Activated T-cell treated with anti-CD3 and anti-CD28 coated beads, Interleukin-2, amount 50 U/mL, for 48 hours (primary cell): ENCODE data around the gene TRIM8.

Source experiments
- DNase-seq, 2 experiments: peaks; one replicate each; pipeline ENCODE4 v3.0.0-alpha.2; 2020

Gene TRIM8

GRCh38 chr10:102644066-102644645 lies at the start of gene TRIM8:
TSS of gene TRIM8 (plus strand) at chr10:102644479. CDS start at chr10:102644618, 139 bp downstream.
- peak in 1 of 2 experiments; percentile 77 for DNase-seq

- no peak for DNase-seq
These were observed 49.0 kb upstream of the TRIM8 start for GRCh38 chr10:102595293-102595692.

- DNase-seq, result no peak
These were observed 48.4 kb upstream of the TRIM8 start for GRCh38 chr10:102595897-102596296.

GRCh38 chr10:102596506-102596971 lies 47.7 kb upstream of the TRIM8 start:
- peak; percentile 44 to 49 for DNase-seq

GRCh38 chr10:102597131-102597991 lies 46.9 kb upstream of the TRIM8 start:
- DNase-seq, result no peak

GRCh38 chr10:102598243-102598642 lies 46.0 kb upstream of the TRIM8 start:
- DNase-seq, result no peak

- no peak for DNase-seq
These were observed 44.5 kb upstream of the TRIM8 start for GRCh38 chr10:102599565-102600327.

GRCh38 chr10:102600816-102601215 lies 43.5 kb upstream of the TRIM8 start:
- no peak for DNase-seq

- no peak for DNase-seq
These were observed 42.6 kb upstream of the TRIM8 start for GRCh38 chr10:102601639-102602038.

- no peak for DNase-seq
These were observed 41.8 kb upstream of the TRIM8 start for GRCh38 chr10:102602272-102603045.

GRCh38 chr10:102603946-102604345 lies 40.3 kb upstream of the TRIM8 start:
- DNase-seq, result no peak

GRCh38 chr10:102604439-102604841 lies 39.8 kb upstream of the TRIM8 start:
- DNase-seq, result no peak

GRCh38 chr10:102605712-102606111 lies 38.6 kb upstream of the TRIM8 start:
- DNase-seq, result no peak

- no peak for DNase-seq
These were observed 35.8 kb upstream of the TRIM8 start for GRCh38 chr10:102608487-102608886.

GRCh38 chr10:102610441-102610887 lies 33.8 kb upstream of the TRIM8 start:
- no peak for DNase-seq

GRCh38 chr10:102611514-102612087 lies 32.7 kb upstream of the TRIM8 start:
- no peak for DNase-seq

- DNase-seq, result peak; percentile 65 to 70
These were observed 31.4 kb upstream of the TRIM8 start for GRCh38 chr10:102612964-102613275.

GRCh38 chr10:102613286-102613685 lies 31.0 kb upstream of the TRIM8 start:
- no peak for DNase-seq

- no peak for DNase-seq
These were observed 30.5 kb upstream of the TRIM8 start for GRCh38 chr10:102613785-102614184.

- no peak for DNase-seq
These were observed 29.4 kb upstream of the TRIM8 start for GRCh38 chr10:102614888-102615287.

- DNase-seq, result peak; percentile 55 to 60
These were observed 28.9 kb upstream of the TRIM8 start for GRCh38 chr10:102615361-102615760.

GRCh38 chr10:102616066-102616770 lies 28.1 kb upstream of the TRIM8 start:
- no peak for DNase-seq
